HG02571 (cell line): ENCODE data around the gene ASXL2.
"Not testable (repeated sequence)": the region's sequence is repeated elsewhere in the genome, so short reads cannot be mapped to it uniquely, and the experiment has no call there.

ENCODE experiments used
- ATAC-seq: cut with Tn5 transposase; IDR thresholded peaks from one replicate; pipeline ENCODE4 v1.9.1; 2021; ENCODE audit warnings: mild to moderate bottlenecking, moderate library complexity; ENCODE audit not compliant: unreplicated experiment

ASXL2 gene

GRCh38 chr2:25878361-25879132, at the start of gene ASXL2:
Gene ASXL2 (minus strand): TSS chr2:25878487. CDS start chr2:25878222, 265 bp downstream.
- peak; percentile 92 for ATAC-seq

GRCh38 chr2:25926984-25927756, 48.9 kb upstream of the ASXL2 start:
- ATAC-seq: no peak

- no peak for ATAC-seq
These were observed 44.2 kb upstream of the ASXL2 start for GRCh38 chr2:25922501-25922900.

GRCh38 chr2:25920786-25921415, 42.6 kb upstream of the ASXL2 start:
- no peak for ATAC-seq

- no peak for ATAC-seq
These were observed 42.0 kb upstream of the ASXL2 start for GRCh38 chr2:25920336-25920735.

- ATAC-seq: no peak
These were observed 39.5 kb upstream of the ASXL2 start for GRCh38 chr2:25917832-25918231.

- not testable (repeated sequence) for ATAC-seq
These were observed 39.1 kb upstream of the ASXL2 start for GRCh38 chr2:25917411-25917810.

GRCh38 chr2:25915944-25916772, 37.9 kb upstream of the ASXL2 start:
- not testable (repeated sequence) for ATAC-seq

GRCh38 chr2:25915411-25915810, 37.1 kb upstream of the ASXL2 start:
- ATAC-seq: not testable (repeated sequence)

GRCh38 chr2:25913696-25913973, 35.3 kb upstream of the ASXL2 start:
- ATAC-seq: not testable (repeated sequence)

GRCh38 chr2:25912851-25913695, 34.8 kb upstream of the ASXL2 start:
- ATAC-seq: no peak

GRCh38 chr2:25909574-25909973, 31.3 kb upstream of the ASXL2 start:
- not testable (repeated sequence) for ATAC-seq

GRCh38 chr2:25905126-25905525, 26.8 kb upstream of the ASXL2 start:
- no peak for ATAC-seq

- ATAC-seq: no peak
These were observed 25.0 kb upstream of the ASXL2 start for GRCh38 chr2:25903216-25903776.

- no peak for ATAC-seq
These were observed 21.2 kb upstream of the ASXL2 start for GRCh38 chr2:25899404-25899970.

- no peak for ATAC-seq
These were observed 19.2 kb upstream of the ASXL2 start for GRCh38 chr2:25897506-25897905.

- ATAC-seq: not testable (repeated sequence)
These were observed 18.0 kb upstream of the ASXL2 start for GRCh38 chr2:25896308-25896707.

- no peak for ATAC-seq
These were observed 17.3 kb upstream of the ASXL2 start for GRCh38 chr2:25895610-25896009.

- no peak for ATAC-seq
These were observed 16.7 kb upstream of the ASXL2 start for GRCh38 chr2:25895018-25895417.
